Endothelial cell of umbilical vein (primary cell): Measurements from ENCODE around the gene RABGGTB. TPM values are rescaled to one million over a fixed set of nuclear protein-coding genes. Genes with fewer than 3 reads are reported as not detected.
"Not testable (repeated sequence)": the region's sequence is repeated elsewhere in the genome, so short reads cannot be mapped to it uniquely, and the experiment has no call there.

ENCODE experiments used
- BruUV-seq: library from RNA; stranded (reverse); fragments of 400-500 nt; replicated peaks from 2 replicates; lab custom pipeline; 2021; lab: Mats Ljungman, UMichigan
- CTCF ChIA-PET: fragments of 300-600, 350-600 bp; sonication (Branson Sonifier 250); formaldehyde crosslinking; loops from one replicate; lab custom pipeline; 2021; ENCODE audit warnings: antibody characterized with exemption, inconsistent platforms; lab: Charles Lee
- POLR2A ChIA-PET: fragments of 300-600, 350-600 bp; sonication (Branson Sonifier 250); formaldehyde crosslinking; loops from one replicate; lab custom pipeline; 2021; ENCODE audit warnings: antibody characterized with exemption, inconsistent platforms; lab: Charles Lee
- DNase-seq: peaks from one replicate; pipeline ENCODE4 v3.0.0-alpha.2; 2011; ENCODE audit warnings: low read depth, low spot score
- FAIRE-seq: peaks from 2 replicates; lab custom pipeline; 2011; peaks lifted over from hg19 to GRCh38; lab: Jason Lieb, UNC
- H2AFZ ChIP-seq: 2 replicates; pipeline ENCODE4 v1.6.0; 2012; ENCODE audit warnings: low read depth, low read length, control low read depth, inconsistent platforms
- H3K27ac ChIP-seq: 2 replicates; pipeline ENCODE4 v1.5.1; 2011; ENCODE audit warnings: low read depth, mild to moderate bottlenecking, control low read depth, low read length, moderate library complexity; ENCODE audit not compliant: insufficient read depth
- H3K27me3 ChIP-seq, 2 experiments: 2 replicates each; pipeline versions ENCODE4 v1.6.0 to v1.6.1; 2011; ENCODE audit warnings: low read length in 2 of 2, mixed read lengths in 1 of 2; ENCODE audit not compliant: control insufficient read depth in 2 of 2, insufficient read depth in 2 of 2
- H3K36me3 ChIP-seq, 2 experiments: 2 replicates in 1 of 2; 3 replicates in 1 of 2; pipeline ENCODE4 v1.5.1; 2011; ENCODE audit warnings: low read length in 2 of 2, mild to moderate bottlenecking in 1 of 2, moderate library complexity in 1 of 2; ENCODE audit not compliant: control insufficient read depth in 2 of 2, insufficient read depth in 2 of 2; ENCODE audit errors: extremely low read depth in 1 of 2
- H3K4me1 ChIP-seq: 3 replicates; pipeline ENCODE4 v1.5.1; 2011; ENCODE audit warnings: mild to moderate bottlenecking, low read length; ENCODE audit not compliant: control insufficient read depth, insufficient read depth; ENCODE audit errors: extremely low read depth
- H3K4me2 ChIP-seq: 2 replicates; pipeline ENCODE4 v1.6.1; 2011; ENCODE audit warnings: low read length, control low read depth, mixed read lengths; ENCODE audit not compliant: insufficient read depth
- H3K4me3 ChIP-seq, 3 experiments: fragments of 200-600 bp in 1 of 3; sonication (generic), shearing (Covaris generic) in 1 of 3; replicated peaks in 1 of 3; 2 replicates each; pipeline ENCODE4 v1.5.1; 2011 to 2016; ENCODE audit warnings: control low read depth in 3 of 3, low read length in 3 of 3, mild to moderate bottlenecking in 2 of 3, inconsistent platforms in 1 of 3, low read depth in 1 of 3, moderate library complexity in 1 of 3; ENCODE audit not compliant: insufficient read depth in 1 of 3
- H3K79me2 ChIP-seq: 2 replicates; pipeline ENCODE4 v1.6.0; 2012; ENCODE audit warnings: low read length, inconsistent platforms; ENCODE audit not compliant: control insufficient read depth, insufficient read depth
- H3K9ac ChIP-seq: replicated peaks from 2 replicates; pipeline ENCODE3; 2011; ENCODE audit warnings: low read length, control low read depth; ENCODE audit not compliant: insufficient read depth; ENCODE audit errors: extremely low read depth
- H3K9me1 ChIP-seq: replicated peaks from 3 replicates; pipeline ENCODE4 v1.6.0; 2011; ENCODE audit warnings: mild to moderate bottlenecking, low read length; ENCODE audit not compliant: control insufficient read depth, insufficient read depth; ENCODE audit errors: extremely low read depth
- H3K9me3 ChIP-seq: replicated peaks from 2 replicates; pipeline ENCODE4 v1.5.1; 2012; ENCODE audit warnings: low read length, inconsistent platforms; ENCODE audit not compliant: control insufficient read depth, insufficient read depth
- H4K20me1 ChIP-seq: replicated peaks from 2 replicates; pipeline ENCODE3; 2011; ENCODE audit warnings: mild to moderate bottlenecking, low read length; ENCODE audit not compliant: control insufficient read depth, insufficient read depth; ENCODE audit errors: extremely low read depth
- CTCF ChIP-seq, 2 donors: IDR thresholded peaks; 1 replicate in 1 of 2; 2 replicates in 1 of 2; pipeline ENCODE4 v1.5.1; 2011; ENCODE audit warnings: low read length in 2 of 2, mild to moderate bottlenecking in 2 of 2, moderate library complexity in 2 of 2, control low read depth in 1 of 2, inconsistent platforms in 1 of 2, low read depth in 1 of 2; ENCODE audit not compliant: insufficient read depth in 1 of 2; ENCODE audit errors: extremely low read depth in 1 of 2
- EZH2 ChIP-seq: IDR thresholded peaks from 2 replicates; pipeline ENCODE4 v1.6.1; 2012; ENCODE audit warnings: borderline replicate concordance, low read depth, mild to moderate bottlenecking, moderate library complexity, low read length, inconsistent platforms; ENCODE audit not compliant: severe bottlenecking
- FOS ChIP-seq: IDR thresholded peaks from 2 replicates; pipeline ENCODE4 v1.6.1; 2011; ENCODE audit warnings: mild to moderate bottlenecking, low read length, moderate library complexity, borderline replicate concordance; ENCODE audit not compliant: insufficient read depth
- GATA2 ChIP-seq: IDR thresholded peaks from 2 replicates; pipeline ENCODE4 v1.7.0; 2011; ENCODE audit warnings: low read depth, mild to moderate bottlenecking, moderate library complexity, mixed read lengths, low read length; ENCODE audit not compliant: insufficient read length, insufficient read depth
- JUN ChIP-seq: IDR thresholded peaks from 2 replicates; pipeline ENCODE4 v1.6.1; 2011; ENCODE audit warnings: borderline replicate concordance, low read depth; ENCODE audit not compliant: insufficient read length, insufficient read depth
- MAX ChIP-seq: IDR thresholded peaks from 2 replicates; pipeline ENCODE4 v1.6.1; 2011; ENCODE audit not compliant: insufficient read depth, insufficient read length
- MYC ChIP-seq: IDR thresholded peaks from one replicate; pipeline ENCODE4 v1.6.1; 2011; ENCODE audit warnings: mild to moderate bottlenecking, low read depth, low read length
- POLR2A ChIP-seq: IDR thresholded peaks from 2 replicates; pipeline ENCODE4 v1.6.1; 2012; ENCODE audit warnings: low read depth, mild to moderate bottlenecking, control low read depth, low read length
- POLR2AphosphoS5 ChIP-seq: IDR thresholded peaks from 2 replicates; pipeline ENCODE4 v1.6.1; 2012; ENCODE audit warnings: low read depth, mild to moderate bottlenecking, control low read depth, low read length, moderate library complexity; ENCODE audit not compliant: insufficient read depth
- dilution Hi-C: fragments of 300-500 bp; cut with MboI; formaldehyde crosslinking; loops from one replicate; pipeline ENCODE4 v1.15.0; 2019; ENCODE audit warnings: low sequenced_read_pairs; ENCODE audit not compliant: extremely low pct_ligation_motif_present
- intact Hi-C: fragments of 100-400 bp; cut with micrococcal nuclease; formaldehyde crosslinking; loops from one replicate; pipeline ENCODE4 v1.10.0; 2022
- polyA plus RNA-seq, 4 experiments: library from polyadenylated mRNA; depleted of rRNA in 3 of 4; stranded (reverse) in 3 of 4; unstranded in 1 of 4; fragments of >200 nt; gene quantifications; 2 replicates each; pipeline versions ENCODE4 v1.2.1 to v1.2.3, GENCODE V29; 2011 to 2012; ENCODE audit warnings: missing spikeins in 1 of 4
- total RNA-seq: library from RNA; stranded (reverse); gene quantifications from 2 replicates; pipeline ENCODE4 v1.2.3, GENCODE V29; 2021

The RABGGTB gene
- total and polyA plus RNA-seq, 2 donors (not counting 3 experiments of a cell fraction or from before 2014, with no cell fraction given), result 78.2 to 114 TPM

- TF ChIP-seq GATA2, result no peak
- no peak for TF ChIP-seq FOS
- no peak for TF ChIP-seq MAX
- TF ChIP-seq POLR2A, result no peak
- no peak for TF ChIP-seq MYC
- no peak for TF ChIP-seq EZH2
- TF ChIP-seq CTCF (IDR thresholded peaks at IDR 0.05; ENCODE audit: extremely low read depth in 1 of 2, insufficient read depth in 1 of 2, low read depth in 1 of 2, low read length in 2 of 2), result no peak
- TF ChIP-seq JUN, result no peak
- no peak for TF ChIP-seq POLR2AphosphoS5
- dilution Hi-C loops, result no loop called here
Measured at GRCh38 chr1:75771978-75772377, 14.1 kb upstream of the RABGGTB start.

GRCh38 chr1:75777812-75778211 is 8.2 kb upstream of the RABGGTB start:
- H4K20me1 ChIP-seq, H3K27ac ChIP-seq, H3K4me3 ChIP-seq, H3K9me3 ChIP-seq, H3K9ac ChIP-seq, H3K4me1 ChIP-seq, BruUV-seq, intact Hi-C loops, H3K36me3 ChIP-seq, H3K4me2 ChIP-seq, FAIRE-seq, DNase-seq, H3K79me2 ChIP-seq, H3K27me3 ChIP-seq, H2AFZ ChIP-seq, H3K9me1 ChIP-seq, dilution Hi-C loops, POLR2A ChIA-PET: not testable (repeated sequence)
- CTCF ChIA-PET, result interaction anchor here (0.7 kb wide), 1 partner anchor 12 kb away, joined by 3 read pairs; no protein-coding TSS in a partner anchor

More at GRCh38 chr1:75771978-75772377, 14.1 kb upstream of the RABGGTB start:
- Histone ChIP-seq H3K27me3 (no peaks in the 10 kb centered on the region), H4K20me1 (no peaks in the 10 kb centered on the region), H3K4me3 (no peak overlapping the region), H3K9ac (no peak overlapping the region), H3K4me2 (no peak overlapping the region), H2AFZ (no peak overlapping the region), H3K9me1 (no peaks in the 10 kb centered on the region), H3K4me1 (peaks cover 2% of the 10 kb centered on the region), H3K36me3 (no peaks in the 10 kb centered on the region), H3K79me2 (no peaks in the 10 kb centered on the region), H3K27ac (no peak overlapping the region), H3K9me3 (no peaks in the 10 kb centered on the region)
- intact Hi-C loops, result no loop called here
- no TSS peak for BruUV-seq
- FAIRE-seq (no peak), DNase-seq (no peak)
- ChIA-PET CTCF (interaction anchor here (0.6 kb wide), 1 partner anchor 343 kb away, joined by 3 read pairs; no protein-coding TSS in a partner anchor), POLR2A (no interaction called here)

- H3K9ac ChIP-seq, H3K27ac ChIP-seq, H3K4me3 ChIP-seq, H3K79me2 ChIP-seq, H2AFZ ChIP-seq, H3K27me3 ChIP-seq, intact Hi-C loops, H3K36me3 ChIP-seq, BruUV-seq, H3K4me1 ChIP-seq, H3K9me1 ChIP-seq, POLR2A ChIA-PET, dilution Hi-C loops, H3K4me2 ChIP-seq, H3K9me3 ChIP-seq, DNase-seq, H4K20me1 ChIP-seq: not testable (repeated sequence)
- CTCF ChIA-PET, result interaction anchor here (0.7 kb wide), 1 partner anchor 13 kb away, joined by 3 read pairs; no protein-coding TSS in a partner anchor
- FAIRE-seq, result peak; percentile 4
Measured at GRCh38 chr1:75778694-75779093, 7.4 kb upstream of the RABGGTB start.
